HTR-8/SVneo (cell line): ENCODE data around the gene RSPH1.

ENCODE experiments used
- DNase-seq: peaks from one replicate; pipeline ENCODE4 v3.0.0; 2011; ENCODE audit warnings: low spot score, mixed read lengths; ENCODE audit not compliant: insufficient read length
- FAIRE-seq: peaks from 2 replicates; lab custom pipeline; 2011; peaks lifted over from hg19 to GRCh38; lab: Jason Lieb, UNC

The RSPH1 gene

DNA sequence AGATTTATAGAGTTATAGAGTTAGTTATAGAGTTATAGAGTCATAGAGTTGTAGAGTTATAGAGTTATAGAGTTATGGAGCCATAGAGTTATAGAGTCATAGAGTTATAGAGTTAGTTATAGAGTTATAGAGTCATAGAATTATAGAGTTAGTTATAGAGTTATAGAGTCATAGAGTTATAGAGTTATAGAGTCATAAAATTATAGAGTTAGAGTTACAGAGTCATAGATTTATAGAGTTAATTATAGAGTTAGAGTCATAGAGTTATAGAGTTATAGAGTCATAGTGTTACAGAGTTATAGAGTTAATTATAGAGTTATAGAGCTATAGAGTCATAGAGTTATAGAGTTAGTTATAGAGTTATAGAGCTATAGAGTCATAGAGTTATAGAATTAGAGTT lies 60.2 kb downstream of the RSPH1 start:
- DNase-seq (no peak), FAIRE-seq (no peak)

DNA sequence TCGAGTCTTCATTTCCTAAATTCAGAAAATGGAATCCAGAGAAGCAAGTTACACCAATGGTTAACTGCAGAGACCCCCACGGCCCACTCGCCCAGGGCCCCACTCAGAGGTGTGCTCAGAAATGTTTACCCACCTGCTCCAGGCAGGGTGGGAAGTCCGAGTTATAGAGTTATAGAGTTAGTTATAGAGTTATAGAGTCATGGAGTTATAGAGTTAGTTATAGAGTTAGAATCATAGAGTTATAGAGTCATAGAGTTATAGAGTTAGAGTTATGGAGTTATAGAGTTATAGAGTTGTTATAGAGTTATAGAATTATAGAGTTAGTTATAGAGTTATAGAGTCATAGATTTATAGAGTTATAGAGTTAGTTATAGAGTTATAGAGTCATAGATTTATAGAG lies 60.6 kb downstream of the RSPH1 start:
- FAIRE-seq (no peak), DNase-seq (no peak)

DNA sequence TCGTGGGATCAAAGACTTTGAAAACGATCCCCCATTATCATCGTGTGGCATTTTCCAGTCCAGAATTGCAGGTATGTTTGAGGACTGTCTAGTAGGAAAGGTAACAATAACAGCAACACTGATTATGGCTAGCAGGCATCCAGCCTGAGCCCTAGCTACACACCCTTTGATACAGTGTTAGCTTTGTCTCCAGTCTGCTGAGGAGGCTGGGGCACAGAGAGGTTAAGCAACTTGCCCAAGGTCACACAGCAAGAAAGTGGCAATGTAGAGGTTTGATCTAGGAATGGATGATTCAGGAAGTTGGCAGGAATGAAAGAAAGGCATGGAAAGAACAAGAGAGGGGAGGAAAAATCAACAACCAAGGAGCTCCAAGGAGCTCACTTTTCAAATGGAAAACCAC lies 61.1 kb downstream of the RSPH1 start:
- FAIRE-seq, result no peak
- no peak for DNase-seq

DNA sequence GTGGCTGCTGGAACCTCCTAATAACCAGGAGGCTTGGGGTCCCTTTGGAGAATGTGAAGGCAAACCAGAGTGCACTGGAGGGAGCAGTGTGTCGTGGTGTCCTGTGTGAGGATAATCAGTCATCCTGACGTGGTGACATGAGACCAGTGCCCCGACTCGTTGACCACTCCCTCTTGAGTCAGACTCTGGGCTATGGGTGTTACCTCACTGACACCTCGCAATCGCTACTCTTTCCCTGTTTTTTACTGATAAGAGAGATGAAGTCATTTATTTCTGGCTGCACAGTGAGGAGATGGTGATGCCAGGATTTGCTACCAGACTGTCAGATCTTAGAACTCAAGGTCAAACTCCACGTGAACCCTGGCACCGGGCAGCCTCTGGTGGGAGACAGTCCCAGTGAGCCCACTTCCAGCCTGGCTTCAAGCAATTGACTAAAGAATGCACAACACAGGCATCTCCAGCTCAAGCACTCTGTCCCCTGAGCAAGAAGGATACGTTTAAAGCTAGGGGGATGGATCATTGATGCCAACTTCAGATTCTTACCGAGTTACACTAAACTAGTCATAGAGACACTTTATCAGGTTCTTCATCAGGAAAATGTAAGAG lies 62.0 kb downstream of the RSPH1 start:
- DNase-seq (no peak), FAIRE-seq (no peak)

DNA sequence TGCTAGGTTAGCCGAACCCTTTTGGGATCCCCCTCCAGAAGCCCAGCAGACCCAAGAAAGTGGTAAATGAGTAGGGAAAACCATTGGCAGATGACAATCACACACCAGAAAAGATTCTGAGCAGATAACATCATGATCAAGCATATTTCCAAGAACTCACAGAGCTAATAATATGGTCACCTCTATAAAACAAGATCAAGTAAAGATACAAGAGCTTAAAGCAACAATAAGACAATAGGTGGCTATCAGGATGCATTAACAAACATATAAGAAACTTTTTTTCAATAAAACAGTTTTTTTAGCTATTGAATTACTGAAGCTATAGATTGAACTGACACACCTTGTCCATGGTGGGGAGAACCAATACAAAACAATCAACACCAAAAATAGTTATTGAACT lies 63.3 kb downstream of the RSPH1 start:
- DNase-seq (no peak), FAIRE-seq (no peak)

DNA sequence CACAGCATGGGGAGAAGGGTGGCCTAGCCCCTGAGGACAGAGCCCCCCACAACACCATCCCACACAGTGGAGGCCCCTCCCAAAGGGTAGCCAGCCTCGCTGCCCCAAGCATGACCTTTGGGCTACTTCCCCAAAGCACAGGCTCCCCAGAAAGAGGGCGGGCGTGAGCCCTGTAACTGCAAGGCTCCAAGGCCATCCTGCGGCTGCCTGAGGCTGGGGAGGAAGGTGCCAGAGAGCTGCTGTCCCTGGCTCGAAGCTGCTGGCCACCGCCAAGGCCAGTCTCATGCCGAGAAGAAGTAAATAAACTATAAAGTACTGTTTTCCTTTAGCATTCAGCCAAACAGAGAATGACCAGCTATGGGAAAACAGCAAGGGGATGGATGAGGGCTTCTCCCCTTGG lies 64.8 kb downstream of the RSPH1 start:
- DNase-seq, result no peak
- no peak for FAIRE-seq

DNA sequence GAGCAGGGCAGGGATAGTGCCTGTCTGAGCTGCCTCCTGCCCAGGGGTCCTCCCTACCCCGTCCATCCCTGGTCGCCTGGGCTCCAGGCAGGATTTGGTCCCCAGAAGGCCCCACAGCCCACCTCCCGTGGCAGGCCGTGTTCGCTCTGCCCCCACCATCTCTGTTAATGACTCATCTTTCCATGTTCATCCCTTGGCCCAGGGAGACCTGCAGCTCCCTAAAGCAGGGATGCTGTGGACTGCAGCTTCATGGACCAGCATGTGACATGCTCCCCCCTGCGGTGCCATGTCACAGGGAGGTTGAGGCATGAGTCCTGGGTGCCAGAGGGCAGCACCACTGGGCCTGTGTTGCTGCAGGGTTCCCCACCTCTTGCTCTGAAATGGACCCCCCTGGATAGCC lies 65.5 kb downstream of the RSPH1 start:
- DNase-seq (no peak), FAIRE-seq (no peak)

DNA sequence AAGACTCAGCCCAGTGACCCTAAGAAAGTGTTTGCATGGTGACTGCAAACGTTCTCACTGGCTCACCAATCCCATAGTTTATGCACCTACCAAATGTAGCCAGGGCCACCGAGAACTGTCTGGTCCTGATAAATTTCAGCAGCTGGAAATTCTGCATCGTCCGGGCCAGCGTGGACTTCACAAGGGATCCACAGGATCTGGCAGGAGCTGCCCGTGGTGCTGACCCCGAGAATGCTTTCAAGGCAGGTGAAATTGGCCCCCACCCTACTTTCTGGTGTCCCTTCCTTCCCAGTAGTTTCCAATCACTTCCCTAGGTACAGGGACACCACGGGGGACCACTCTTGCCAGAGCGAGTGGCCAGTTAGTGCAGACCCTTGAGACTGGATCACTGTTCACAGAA lies 66.2 kb downstream of the RSPH1 start:
- FAIRE-seq (no peak), DNase-seq (no peak)

DNA sequence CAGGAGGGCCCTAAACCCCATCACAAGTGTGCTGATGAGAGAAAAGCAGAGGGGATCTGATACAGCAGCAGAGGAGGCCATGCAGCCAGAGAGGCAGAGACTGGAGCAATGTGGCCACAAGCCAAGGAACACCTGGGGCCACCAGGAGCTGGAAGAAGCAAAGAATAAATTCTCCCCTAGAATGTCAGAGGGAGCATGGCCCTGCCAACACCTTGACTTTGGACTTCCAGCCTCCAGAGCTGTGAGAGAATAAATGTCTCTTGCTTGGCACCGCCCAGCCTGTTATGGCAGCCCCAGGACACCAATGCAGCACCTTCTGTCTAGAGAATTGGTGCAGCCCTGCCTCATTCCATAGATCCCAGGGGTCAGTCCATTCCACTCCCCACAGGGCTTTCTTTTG lies 67.0 kb downstream of the RSPH1 start:
- FAIRE-seq, result no peak
- DNase-seq, result no peak

DNA sequence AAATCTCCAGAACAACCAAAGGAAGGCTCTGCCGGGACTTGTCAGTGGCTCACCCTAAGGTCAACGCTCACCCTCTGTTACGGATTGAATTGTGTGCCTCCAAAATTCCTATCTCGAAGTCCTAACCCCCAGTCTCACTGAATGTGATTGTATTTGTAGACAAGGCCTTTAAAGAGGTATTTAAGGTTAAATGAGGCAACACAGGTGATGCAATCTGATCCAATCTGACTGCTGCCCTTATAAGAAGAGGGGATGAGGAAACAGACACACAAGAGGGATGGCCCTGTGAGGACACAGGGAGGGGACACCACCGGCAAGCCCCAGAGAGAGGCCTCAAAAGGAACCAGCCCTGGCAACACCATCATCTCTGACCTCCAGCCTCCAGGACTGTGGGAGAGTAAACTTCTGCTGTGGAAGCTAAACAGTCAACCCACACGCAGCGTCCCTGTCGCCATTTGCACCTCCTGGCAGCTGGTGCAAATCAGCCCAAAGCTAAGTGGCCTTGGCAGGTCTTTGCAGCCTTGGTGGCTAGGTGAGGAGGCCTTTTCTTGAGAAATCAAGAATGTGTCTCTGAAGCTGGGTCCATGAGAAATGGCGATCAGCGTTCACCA lies 68.1 kb downstream of the RSPH1 start:
- no peak for DNase-seq

DNA sequence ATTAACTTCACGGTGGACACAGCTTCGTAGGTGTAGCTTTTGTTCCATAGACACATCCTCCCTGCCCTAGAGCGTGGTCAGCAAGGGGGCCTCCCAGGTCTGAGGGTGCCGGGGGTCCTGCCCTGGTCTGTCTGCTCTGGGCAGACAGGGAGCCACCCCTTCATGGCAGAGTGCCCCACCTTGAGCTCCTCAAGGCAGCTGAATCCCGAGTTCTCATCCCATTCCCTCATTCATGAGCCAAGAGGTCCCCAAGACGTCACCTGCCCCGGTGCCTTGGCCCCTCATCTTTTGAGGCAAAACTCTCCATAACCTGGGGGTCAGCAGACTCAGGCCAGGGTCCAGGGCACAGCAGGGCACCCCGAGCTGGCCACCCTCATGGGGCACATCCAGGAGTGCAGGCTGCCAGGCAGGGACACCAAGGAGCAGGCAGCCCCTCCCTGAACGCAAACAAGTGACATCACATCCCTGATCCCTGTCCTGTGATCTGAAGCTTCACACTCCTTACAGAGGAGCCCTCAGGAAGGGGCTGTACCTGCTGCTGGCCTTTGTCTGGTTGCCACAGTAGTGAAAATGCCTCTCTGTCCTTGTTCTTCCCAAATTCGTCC lies 69.0 kb downstream of the RSPH1 start:
- DNase-seq (no peak), FAIRE-seq (no peak)

More for the DNA sequence above, 68.1 kb downstream of the RSPH1 start:
- no peak for FAIRE-seq

DNA sequence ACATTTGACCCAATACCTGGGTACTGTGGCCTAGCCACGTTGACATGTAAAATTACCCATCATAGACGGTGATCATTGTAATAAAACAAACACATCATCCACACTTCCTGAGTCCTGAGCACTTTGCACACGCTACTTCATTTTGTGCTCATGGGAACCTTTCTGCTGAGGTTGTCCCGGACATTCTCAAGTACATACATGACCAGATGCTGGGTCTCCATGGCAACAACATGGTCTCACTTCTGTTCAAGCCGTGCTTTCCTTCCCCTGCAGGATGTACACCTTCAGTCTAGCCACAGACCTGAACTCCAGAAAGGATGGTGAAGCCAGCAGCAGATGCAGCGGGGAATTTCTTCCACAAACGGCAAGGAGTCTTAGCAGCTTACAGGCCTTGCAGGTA lies 69.6 kb downstream of the RSPH1 start:
- no peak for DNase-seq
- FAIRE-seq, result no peak

DNA sequence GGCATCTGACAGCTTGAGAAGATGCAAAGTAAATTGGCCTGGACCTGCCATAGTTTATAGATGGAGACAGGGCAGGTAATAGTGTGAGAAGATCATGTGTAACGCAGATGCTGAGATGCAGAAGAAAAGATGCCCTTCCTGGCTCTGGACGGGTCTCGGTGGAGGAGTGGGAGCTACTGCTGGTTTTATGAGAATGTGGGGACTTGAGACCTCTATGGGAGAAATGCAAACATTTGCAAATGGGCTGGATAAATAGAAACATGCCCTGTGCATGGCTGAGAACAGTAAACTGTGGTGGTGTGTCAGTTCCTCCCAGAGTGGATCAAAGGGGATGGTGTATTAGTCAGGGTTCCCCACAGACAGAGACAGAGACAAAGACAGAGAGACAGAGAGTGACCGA lies 70.4 kb downstream of the RSPH1 start:
- FAIRE-seq, result no peak

DNA sequence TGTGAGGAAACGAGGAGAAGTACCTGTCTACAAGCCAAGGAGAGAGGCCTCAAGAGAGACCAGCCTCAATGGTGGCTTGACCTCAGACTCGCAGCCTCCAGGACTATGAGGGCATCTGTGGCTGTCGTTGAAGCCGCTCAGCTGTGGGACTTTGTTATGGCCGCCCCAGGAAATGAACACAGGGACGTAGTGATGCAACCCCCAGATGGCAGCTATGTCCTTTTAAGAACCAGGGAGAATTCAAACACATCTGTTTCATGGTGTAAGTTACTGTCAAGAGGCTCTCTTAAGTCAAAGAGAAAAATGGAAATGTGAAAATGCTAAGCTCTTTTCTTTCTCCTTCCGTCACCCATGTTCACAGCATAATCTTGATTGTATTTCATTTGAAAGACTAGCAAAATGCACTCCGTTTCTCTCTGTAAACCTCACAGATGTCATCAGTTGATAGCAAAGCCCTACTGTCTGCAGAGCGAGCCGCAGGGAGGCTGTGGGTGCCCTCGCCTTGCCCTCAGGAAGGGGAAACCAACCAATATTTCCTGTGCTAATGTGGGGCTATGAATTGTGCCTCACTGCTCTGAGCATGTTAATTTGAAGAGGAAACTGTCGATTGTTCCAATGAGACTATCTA lies 71.0 kb downstream of the RSPH1 start:
- DNase-seq, result no peak
- FAIRE-seq, result no peak

More for the DNA sequence above, 70.4 kb downstream of the RSPH1 start:
- no peak for DNase-seq

DNA sequence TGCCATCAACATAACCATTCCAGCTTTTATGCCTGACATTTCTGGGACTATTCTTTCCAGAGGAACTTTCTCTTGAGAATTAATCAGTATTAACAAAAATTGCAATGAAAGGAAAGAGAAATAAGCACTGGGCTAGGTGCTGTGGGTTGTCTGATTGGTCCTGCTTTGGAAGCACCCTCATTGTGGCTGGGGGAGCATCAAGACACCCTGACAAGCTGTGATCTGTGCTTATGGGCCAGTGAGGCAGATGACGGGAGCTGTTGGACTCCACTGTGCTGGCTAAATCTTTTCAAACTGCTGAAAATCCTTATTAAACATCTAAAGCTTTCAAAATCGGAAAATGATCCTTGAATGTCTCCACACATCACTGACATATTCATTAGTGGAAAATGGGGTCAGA lies 72.3 kb downstream of the RSPH1 start:
- DNase-seq (no peak), FAIRE-seq (no peak)

DNA sequence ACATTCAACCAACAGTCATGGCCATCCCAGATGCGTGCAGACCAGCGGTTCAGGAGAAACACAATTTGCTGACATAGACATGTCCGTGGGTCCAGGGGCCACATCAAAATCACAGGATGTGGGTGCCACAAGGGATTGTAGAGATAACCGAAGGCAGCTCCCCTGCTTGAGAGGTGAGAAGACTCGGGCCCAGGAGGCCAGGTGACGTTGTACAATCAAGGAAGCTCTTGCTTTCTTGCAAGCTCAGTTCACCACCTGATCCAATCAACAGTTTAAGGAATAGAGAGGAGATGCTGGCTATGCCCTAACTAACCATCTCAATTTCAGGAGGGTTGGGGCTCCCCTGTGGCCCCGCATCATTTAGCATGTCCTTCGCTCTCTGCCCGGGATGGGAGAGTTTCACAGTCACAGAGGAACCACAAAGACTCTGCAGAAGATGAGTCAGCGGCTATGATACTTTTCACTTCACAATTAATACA lies 72.8 kb downstream of the RSPH1 start:
- no peak for DNase-seq
- no peak for FAIRE-seq
